VCaP (cell line): ENCODE results near the gene BSN.

Experiments used
- H3K27ac ChIP-seq: fragments of 450-650 bp; 2 replicates; pipeline ENCODE4 v1.5.1; 2017
- TF ChIP-seq, protein P1 (sequence below): fragments of 450-650 bp; conservative IDR thresholded peaks from 2 replicates; pipeline ENCODE4 v1.5.1; 2017; ENCODE audit warnings: mild to moderate bottlenecking, moderate library complexity

BSN gene

DNA sequence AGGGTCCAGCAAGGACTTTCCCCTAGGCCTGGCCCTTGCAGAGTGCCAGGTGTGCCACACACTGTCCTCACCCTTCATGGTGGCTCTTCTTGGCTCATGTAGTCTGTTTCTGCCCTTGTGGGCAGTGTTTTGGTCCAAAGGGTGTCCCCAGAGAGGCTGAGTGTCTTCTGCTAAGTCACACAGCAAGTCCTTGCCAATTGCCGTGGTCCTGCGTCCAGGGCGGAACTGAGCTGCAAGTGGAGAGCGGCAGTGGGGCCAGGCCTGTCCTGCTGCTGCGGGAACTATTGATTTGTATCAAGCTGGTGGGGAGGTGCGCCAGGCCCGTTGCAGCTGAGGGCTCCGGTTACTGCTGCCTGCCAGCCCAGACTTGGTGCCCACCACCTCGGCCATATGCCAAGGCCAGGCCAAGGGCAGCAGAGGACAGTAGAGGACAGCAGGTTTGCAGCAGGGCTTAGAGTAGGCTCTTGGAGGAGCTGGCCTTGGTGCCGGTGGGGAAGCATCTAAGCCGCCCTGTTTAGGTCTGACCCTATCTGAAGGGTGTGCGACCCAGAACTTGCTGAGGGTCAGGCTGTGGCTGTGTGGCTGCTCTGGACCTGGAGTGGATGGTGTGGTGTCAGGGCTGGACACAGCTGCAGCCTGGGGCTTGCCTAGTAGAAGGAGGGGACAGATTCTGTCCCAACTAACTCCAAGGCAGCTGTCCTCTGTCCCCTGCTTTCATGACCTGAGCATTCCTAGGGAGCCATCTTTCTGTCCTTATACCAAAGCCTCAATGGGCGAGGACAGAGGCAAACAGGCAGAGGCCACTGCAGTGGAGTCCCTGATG, 160.7 kb downstream of the BSN start:
- H3K27ac ChIP-seq: no peak overlapping the region
- TF ChIP-seq, protein P1, sequence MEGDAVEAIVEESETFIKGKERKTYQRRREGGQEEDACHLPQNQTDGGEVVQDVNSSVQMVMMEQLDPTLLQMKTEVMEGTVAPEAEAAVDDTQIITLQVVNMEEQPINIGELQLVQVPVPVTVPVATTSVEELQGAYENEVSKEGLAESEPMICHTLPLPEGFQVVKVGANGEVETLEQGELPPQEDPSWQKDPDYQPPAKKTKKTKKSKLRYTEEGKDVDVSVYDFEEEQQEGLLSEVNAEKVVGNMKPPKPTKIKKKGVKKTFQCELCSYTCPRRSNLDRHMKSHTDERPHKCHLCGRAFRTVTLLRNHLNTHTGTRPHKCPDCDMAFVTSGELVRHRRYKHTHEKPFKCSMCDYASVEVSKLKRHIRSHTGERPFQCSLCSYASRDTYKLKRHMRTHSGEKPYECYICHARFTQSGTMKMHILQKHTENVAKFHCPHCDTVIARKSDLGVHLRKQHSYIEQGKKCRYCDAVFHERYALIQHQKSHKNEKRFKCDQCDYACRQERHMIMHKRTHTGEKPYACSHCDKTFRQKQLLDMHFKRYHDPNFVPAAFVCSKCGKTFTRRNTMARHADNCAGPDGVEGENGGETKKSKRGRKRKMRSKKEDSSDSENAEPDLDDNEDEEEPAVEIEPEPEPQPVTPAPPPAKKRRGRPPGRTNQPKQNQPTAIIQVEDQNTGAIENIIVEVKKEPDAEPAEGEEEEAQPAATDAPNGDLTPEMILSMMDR: no peak

DNA sequence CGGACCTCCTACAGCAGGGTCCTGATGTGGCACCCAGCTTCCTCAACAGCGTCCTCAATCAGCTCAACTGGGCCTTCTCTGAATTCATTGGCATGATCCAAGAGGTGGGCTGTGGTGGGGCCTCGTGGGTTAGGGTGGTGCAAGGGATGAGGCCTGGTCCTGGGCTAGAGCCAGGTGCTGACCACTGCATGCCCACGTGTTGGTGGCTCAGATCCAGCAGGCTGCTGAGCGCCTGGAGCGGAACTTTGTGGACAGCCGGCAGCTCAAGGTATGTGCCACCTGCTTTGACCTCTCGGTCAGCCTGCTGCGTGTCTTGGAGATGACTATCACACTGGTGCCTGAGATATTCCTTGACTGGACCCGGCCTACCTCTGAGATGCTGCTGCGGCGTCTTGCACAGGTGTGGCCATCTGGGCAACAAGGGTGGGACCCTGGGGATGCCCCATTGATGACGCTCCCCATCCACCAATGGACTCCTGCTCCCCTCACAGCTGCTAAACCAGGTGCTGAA, 161.4 kb downstream of the BSN start:
- TF ChIP-seq, protein P1: no peak
- no peak overlapping the region for H3K27ac ChIP-seq

DNA sequence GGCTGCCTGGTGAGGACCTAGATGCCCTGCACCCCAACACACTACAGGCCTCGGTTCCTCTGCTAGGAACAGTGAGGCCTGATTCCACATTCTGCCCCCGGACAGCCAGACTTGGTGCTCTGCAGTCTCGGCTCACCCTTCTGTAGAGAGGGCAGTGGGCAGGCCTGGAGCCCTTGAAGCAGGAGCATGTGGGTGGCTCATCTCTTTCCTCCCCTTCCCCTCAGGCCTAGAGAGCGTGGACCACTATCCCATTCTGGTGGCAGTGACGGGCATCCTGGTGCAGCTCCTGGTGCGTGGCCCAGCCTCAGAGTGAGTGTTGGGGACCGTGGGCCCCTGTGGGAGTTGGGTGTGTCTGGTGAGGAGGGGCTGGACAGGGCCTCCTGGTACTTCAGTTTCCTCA, 161.9 kb downstream of the BSN start:
- TF ChIP-seq, protein P1: no peak
- no peak overlapping the region for H3K27ac ChIP-seq

DNA sequence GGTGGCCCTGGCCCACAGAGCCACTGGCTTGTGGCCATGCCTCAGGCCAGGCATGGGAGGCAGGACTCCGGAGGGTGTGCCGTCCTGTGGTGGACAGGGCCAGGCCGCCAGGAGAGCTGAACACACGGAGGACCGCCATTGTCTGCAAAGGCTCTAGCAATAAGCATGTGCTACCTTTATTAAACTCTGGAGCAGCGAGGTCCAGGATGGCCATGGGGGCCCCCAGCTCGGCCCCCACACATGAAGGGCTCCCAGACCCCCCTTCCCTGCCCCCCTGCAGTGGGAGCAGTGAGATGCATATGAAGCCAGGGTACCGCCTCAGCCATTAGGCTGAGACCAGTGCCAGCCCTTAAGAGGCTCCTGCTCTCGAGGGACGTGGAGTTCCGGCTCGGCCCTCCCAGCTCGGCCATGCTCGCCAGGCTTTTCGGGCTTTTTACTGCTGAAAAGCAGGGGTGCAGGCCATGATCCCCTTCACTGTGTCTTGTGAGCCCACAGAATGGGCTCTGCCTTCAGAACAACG, 162.5 kb downstream of the BSN start:
- TF ChIP-seq, protein P1: no peak

DNA sequence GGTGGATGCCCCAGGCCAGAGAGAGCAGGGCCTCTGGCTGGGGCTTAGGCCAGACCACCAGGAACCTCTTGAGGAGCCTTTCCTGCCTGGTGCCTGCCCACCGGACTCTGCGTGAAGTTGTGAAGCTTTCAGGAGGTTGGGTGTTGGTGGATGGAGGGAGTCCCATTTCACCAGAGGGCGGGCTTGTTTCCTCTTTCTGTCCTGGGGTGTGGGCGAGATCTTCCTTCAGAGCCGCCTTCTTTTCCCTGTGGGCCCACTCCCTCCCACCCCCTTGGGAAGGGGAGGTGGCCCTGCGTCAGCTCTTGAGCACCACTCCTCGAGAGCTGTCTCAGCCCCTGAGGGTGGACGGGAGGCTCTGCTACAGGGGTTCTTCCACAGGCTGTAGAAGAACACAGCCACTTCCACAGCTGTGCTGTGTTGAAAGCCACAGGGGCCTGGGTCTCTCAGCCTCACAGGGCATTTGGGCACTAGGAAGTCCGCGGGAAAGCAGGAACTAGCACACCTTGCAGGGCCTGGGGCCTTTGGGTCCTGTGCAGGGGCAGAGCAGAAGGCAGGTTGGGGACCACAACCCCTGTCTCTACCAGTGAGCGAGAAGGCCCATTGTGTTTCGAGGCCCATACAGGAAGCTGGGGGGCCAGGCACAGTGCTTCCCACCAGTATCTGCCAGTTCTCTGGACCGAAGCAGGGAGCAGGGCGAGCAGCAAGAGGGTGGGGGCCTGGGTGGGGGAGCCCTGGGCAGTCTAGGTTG, 163.1 kb downstream of the BSN start:
- H3K27ac ChIP-seq: no peak overlapping the region
- TF ChIP-seq, protein P1: no peak

More for the DNA sequence above, 162.5 kb downstream of the BSN start:
- no peak overlapping the region for H3K27ac ChIP-seq

DNA sequence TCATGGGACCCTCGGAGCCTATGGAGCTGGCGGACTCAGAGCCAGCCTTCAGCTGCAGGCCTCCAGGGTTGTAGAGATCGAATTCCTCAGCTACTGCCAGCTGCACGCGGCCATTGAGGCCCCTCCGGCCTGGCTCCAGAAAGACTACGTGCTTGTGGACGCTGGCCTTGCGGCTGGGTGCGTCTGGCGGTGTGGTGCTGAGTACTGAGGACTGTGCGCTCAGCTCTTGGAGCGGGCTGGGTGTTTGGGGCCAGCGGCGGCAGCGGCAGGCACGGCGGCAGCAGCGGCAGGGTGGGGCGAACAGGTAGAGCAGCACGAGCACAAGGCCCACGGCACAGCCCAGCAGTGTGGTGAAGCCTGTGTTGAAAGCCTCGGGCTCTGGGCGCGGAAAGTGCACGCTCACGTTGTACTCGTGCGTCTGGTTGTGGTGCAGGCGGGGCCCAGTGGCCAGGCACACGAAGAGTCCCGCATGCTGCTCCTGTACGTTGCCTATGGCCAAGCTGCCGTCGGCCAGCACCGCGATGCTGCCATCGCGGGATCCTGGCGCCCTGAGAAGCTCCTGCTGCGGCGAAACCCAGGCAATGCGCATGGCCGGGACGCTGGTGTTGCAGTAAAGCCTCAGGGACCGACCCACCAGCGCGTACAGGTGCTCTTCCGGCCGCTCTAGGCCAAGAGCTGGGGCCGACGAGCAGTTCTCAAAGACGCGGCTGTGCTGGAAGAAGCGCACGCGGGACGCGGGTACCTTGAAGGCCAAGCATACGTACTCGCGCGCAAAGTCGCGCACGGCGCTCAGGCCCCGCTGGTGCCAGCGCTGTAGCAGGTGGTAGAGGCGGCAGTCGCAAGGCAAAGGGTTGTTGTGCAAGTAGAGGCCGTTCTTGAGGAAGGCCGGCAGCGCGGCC, 163.9 kb downstream of the BSN start:
- TF ChIP-seq, protein P1: no peak
- no peak overlapping the region for H3K27ac ChIP-seq
